Osteoblast (primary cell): ENCODE measurements around the gene CBX5. TPM values are rescaled to one million over a fixed set of nuclear protein-coding genes. Genes with fewer than 3 reads are reported as not detected.

Experiments used
- DNase-seq: peaks from one replicate; pipeline ENCODE4 v3.0.0; 2011; ENCODE audit warnings: low spot score, mixed read lengths; ENCODE audit not compliant: insufficient read length; ENCODE audit errors: missing footprints
- H2AFZ ChIP-seq: 2 replicates; pipeline ENCODE4 v1.6.0; 2011; ENCODE audit warnings: mild to moderate bottlenecking, low read length
- H3K27ac ChIP-seq: 2 replicates; pipeline ENCODE4 v1.5.1; 2011; ENCODE audit warnings: mild to moderate bottlenecking, low read depth, low read length, moderate library complexity
- H3K27me3 ChIP-seq: 2 replicates; pipeline ENCODE4 v1.6.0; 2012; ENCODE audit warnings: mild to moderate bottlenecking, control low read depth, inconsistent platforms, low read length, moderate library complexity; ENCODE audit not compliant: insufficient read depth
- H3K36me3 ChIP-seq: 2 replicates; pipeline ENCODE4 v1.5.1; 2011; ENCODE audit warnings: mild to moderate bottlenecking, low read length, control low read depth, moderate library complexity; ENCODE audit not compliant: insufficient read depth
- H3K4me1 ChIP-seq: 2 replicates; pipeline ENCODE4 v1.5.1; 2011; ENCODE audit warnings: mild to moderate bottlenecking, low read length, control low read depth, moderate library complexity; ENCODE audit not compliant: insufficient read depth
- H3K4me2 ChIP-seq: 2 replicates; pipeline ENCODE4 v1.6.0; 2011; ENCODE audit warnings: mild to moderate bottlenecking, low read length; ENCODE audit not compliant: insufficient read depth
- H3K4me3 ChIP-seq: fragments of 200-600 bp; sonication (generic); 3 replicates; pipeline ENCODE4 v1.5.1; 2012; ENCODE audit warnings: mild to moderate bottlenecking, low read length, inconsistent platforms; ENCODE audit not compliant: insufficient read depth
- H3K79me2 ChIP-seq: 2 replicates; pipeline ENCODE4 v1.6.0; 2012; ENCODE audit warnings: mild to moderate bottlenecking, low read length, control low read depth, inconsistent platforms; ENCODE audit not compliant: insufficient read depth
- H3K9me3 ChIP-seq: 2 replicates; pipeline ENCODE4 v1.5.1; 2011; ENCODE audit warnings: low read depth, low read length, control low read depth
- H4K20me1 ChIP-seq: 2 replicates; pipeline ENCODE4 v1.6.0; 2012; ENCODE audit warnings: mild to moderate bottlenecking, low read length, control low read depth; ENCODE audit not compliant: insufficient read depth
- CTCF ChIP-seq: IDR thresholded peaks from 2 replicates; pipeline ENCODE4 v1.5.1; 2011; ENCODE audit warnings: mild to moderate bottlenecking, low read depth, low read length, moderate library complexity; ENCODE audit errors: extremely low read depth
- total RNA-seq: library from RNA; depleted of rRNA; stranded (reverse); fragments of >200 nt; gene quantifications from 2 replicates; pipeline ENCODE4 v1.2.3, GENCODE V29; 2012

CBX5 gene
- total RNA-seq, 1 donor = 37.6 TPM

- Histone ChIP-seq H3K36me3 (peaks cover 13% of the 10 kb centered on the region), H3K4me1 (peaks cover 12% of the 10 kb centered on the region), H2AFZ (no peak overlapping the region), H3K27me3 (no peaks in the 10 kb centered on the region), H3K9me3 (no peaks in the 10 kb centered on the region), H3K79me2 (peaks cover 88% of the 10 kb centered on the region), H3K4me3 (no peak overlapping the region), H3K27ac (no peak overlapping the region), H4K20me1 (no peaks in the 10 kb centered on the region), H3K4me2 (no peak overlapping the region)
- TF ChIP-seq CTCF = no peak
- no peak for DNase-seq
Observed at GRCh38 chr12:54273981-54274380, 5.9 kb downstream of the CBX5 start.

GRCh38 chr12:54272214-54272613, 7.7 kb downstream of the CBX5 start:
- Histone ChIP-seq H2AFZ (no peak overlapping the region), H3K9me3 (no peaks in the 10 kb centered on the region), H3K4me1 (no peaks in the 10 kb centered on the region), H3K36me3 (peaks cover 13% of the 10 kb centered on the region), H3K4me2 (no peak overlapping the region), H3K4me3 (no peak overlapping the region), H4K20me1 (no peaks in the 10 kb centered on the region), H3K79me2 (peaks cover 86% of the 10 kb centered on the region), H3K27me3 (no peaks in the 10 kb centered on the region), H3K27ac (no peak overlapping the region)
- no peak for DNase-seq
- no peak for TF ChIP-seq CTCF

DNA sequence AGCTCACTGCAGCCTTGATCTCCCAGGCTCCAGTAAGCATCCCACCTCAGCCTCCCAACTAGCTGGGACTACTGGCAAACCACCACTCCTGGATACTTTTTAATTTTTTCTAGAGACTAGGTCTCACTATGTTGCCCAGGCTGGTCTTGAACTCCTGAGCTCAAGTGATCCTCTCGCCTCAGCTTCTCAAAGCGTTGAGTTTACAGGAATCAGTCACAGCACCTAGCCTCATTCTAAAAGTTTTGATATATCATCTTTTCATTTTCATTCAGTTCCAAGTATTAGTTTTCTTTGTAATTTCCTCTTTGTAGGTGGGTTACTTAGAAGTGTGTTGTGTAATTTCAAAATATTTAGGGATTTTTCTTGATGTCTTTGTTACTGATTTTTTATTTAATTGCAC, 9.6 kb downstream of the CBX5 start:
- H3K36me3 ChIP-seq = peaks cover 13% of the 10 kb centered on the region
- no peaks in the 10 kb centered on the region for H3K9me3 ChIP-seq
- H3K27ac ChIP-seq = no peak overlapping the region
- no peaks in the 10 kb centered on the region for H4K20me1 ChIP-seq
- H2AFZ ChIP-seq = no peak overlapping the region
- no peak for TF ChIP-seq CTCF
- H3K79me2 ChIP-seq = peaks cover 82% of the 10 kb centered on the region
- no peak for DNase-seq
- no peak overlapping the region for H3K4me3 ChIP-seq
- H3K4me2 ChIP-seq = no peak overlapping the region
- H3K27me3 ChIP-seq = no peaks in the 10 kb centered on the region
- no peaks in the 10 kb centered on the region for H3K4me1 ChIP-seq

- Histone ChIP-seq H4K20me1 (no peaks in the 10 kb centered on the region), H3K4me1 (peaks cover 15% of the 10 kb centered on the region), H3K36me3 (no peaks in the 10 kb centered on the region), H3K4me2 (no peak overlapping the region), H3K9me3 (no peaks in the 10 kb centered on the region), H3K27ac (no peak overlapping the region), H3K79me2 (peaks cover 66% of the 10 kb centered on the region), H3K4me3 (no peak overlapping the region), H2AFZ (no peak overlapping the region), H3K27me3 (no peaks in the 10 kb centered on the region)
- no peak for TF ChIP-seq CTCF
- no peak for DNase-seq
Observed at GRCh38 chr12:54266852-54267251, 13.1 kb downstream of the CBX5 start.
